B cell (primary cell): ENCODE data around the gene PDE4B.

Experiments
- EZH2 ChIP-seq: IDR thresholded peaks from 2 replicates; pipeline ENCODE4 v1.6.1; 2012; ENCODE audit warnings: borderline replicate concordance, low read depth, mild to moderate bottlenecking, moderate library complexity, low read length; ENCODE audit not compliant: insufficient read depth, poor library complexity, severe bottlenecking
- TF ChIP-seq, protein P1 (sequence below): fragments of 200-600 bp; IDR thresholded peaks from one replicate; pipeline ENCODE4 v1.8.0; 2022; ENCODE audit warnings: antibody characterized with exemption, mild to moderate bottlenecking

DNA sequence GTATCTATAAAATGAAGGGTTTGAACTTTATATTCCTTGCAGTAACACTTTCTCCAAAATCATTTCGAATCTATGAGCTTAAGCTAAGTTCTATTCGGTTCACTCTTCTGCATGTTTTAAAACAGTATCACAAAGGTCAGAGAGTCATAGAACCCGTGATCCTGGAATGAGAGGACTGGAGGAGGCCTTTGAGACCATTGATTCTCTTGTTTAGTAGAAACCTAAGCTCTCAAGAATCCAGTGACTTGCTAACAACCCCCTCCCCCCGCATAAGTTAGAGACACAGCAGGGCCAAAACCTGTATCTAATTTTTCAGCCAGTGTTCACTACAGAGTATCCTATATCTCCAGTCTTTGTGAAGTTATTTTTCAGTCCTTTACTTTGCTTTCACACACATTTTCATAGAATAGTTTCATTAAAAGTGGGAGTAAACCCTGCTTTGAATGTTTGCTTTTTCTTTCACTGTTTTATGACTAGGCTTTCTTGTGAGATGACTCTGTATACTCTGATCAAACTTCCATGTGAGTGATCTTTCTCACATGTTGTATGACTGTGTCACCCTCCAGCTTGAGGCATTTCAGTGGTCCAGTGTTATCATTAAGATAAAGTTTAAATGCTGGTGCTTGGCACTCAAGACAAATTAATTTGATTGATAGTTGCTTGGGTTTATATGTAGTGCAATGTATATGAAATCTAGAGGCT, 465.9 kb downstream of the PDE4B start:
- TF ChIP-seq, protein P1, sequence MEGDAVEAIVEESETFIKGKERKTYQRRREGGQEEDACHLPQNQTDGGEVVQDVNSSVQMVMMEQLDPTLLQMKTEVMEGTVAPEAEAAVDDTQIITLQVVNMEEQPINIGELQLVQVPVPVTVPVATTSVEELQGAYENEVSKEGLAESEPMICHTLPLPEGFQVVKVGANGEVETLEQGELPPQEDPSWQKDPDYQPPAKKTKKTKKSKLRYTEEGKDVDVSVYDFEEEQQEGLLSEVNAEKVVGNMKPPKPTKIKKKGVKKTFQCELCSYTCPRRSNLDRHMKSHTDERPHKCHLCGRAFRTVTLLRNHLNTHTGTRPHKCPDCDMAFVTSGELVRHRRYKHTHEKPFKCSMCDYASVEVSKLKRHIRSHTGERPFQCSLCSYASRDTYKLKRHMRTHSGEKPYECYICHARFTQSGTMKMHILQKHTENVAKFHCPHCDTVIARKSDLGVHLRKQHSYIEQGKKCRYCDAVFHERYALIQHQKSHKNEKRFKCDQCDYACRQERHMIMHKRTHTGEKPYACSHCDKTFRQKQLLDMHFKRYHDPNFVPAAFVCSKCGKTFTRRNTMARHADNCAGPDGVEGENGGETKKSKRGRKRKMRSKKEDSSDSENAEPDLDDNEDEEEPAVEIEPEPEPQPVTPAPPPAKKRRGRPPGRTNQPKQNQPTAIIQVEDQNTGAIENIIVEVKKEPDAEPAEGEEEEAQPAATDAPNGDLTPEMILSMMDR, result no peak
- no peak for TF ChIP-seq EZH2
